Endothelial cell of umbilical vein (primary cell): ENCODE results near the gene KCNH1.

Experiments used
- CTCF ChIP-seq, 2 donors: IDR thresholded peaks; 1 replicate in 1 of 2; 2 replicates in 1 of 2; pipeline ENCODE4 v1.5.1; 2011; ENCODE audit warnings: low read length in 2 of 2, mild to moderate bottlenecking in 2 of 2, moderate library complexity in 2 of 2, control low read depth in 1 of 2, inconsistent platforms in 1 of 2, low read depth in 1 of 2; ENCODE audit not compliant: insufficient read depth in 1 of 2; ENCODE audit errors: extremely low read depth in 1 of 2
- EZH2 ChIP-seq: IDR thresholded peaks from 2 replicates; pipeline ENCODE4 v1.6.1; 2012; ENCODE audit warnings: borderline replicate concordance, low read depth, mild to moderate bottlenecking, moderate library complexity, low read length, inconsistent platforms; ENCODE audit not compliant: severe bottlenecking
- FOS ChIP-seq: IDR thresholded peaks from 2 replicates; pipeline ENCODE4 v1.6.1; 2011; ENCODE audit warnings: mild to moderate bottlenecking, low read length, moderate library complexity, borderline replicate concordance; ENCODE audit not compliant: insufficient read depth
- MYC ChIP-seq: IDR thresholded peaks from one replicate; pipeline ENCODE4 v1.6.1; 2011; ENCODE audit warnings: mild to moderate bottlenecking, low read depth, low read length
- POLR2A ChIP-seq: IDR thresholded peaks from 2 replicates; pipeline ENCODE4 v1.6.1; 2012; ENCODE audit warnings: low read depth, mild to moderate bottlenecking, control low read depth, low read length
- POLR2AphosphoS5 ChIP-seq: IDR thresholded peaks from 2 replicates; pipeline ENCODE4 v1.6.1; 2012; ENCODE audit warnings: low read depth, mild to moderate bottlenecking, control low read depth, low read length, moderate library complexity; ENCODE audit not compliant: insufficient read depth
- TF ChIP-seq, protein P1 (sequence below): IDR thresholded peaks from 2 replicates; pipeline ENCODE4 v1.6.1; 2011; ENCODE audit not compliant: insufficient read depth, insufficient read length

- TF ChIP-seq CTCF (IDR thresholded peaks at IDR 0.05; ENCODE audit: extremely low read depth in 1 of 2, insufficient read depth in 1 of 2, low read depth in 1 of 2, low read length in 2 of 2) (no peak), FOS (no peak), POLR2A (no peak), POLR2AphosphoS5 (no peak), EZH2 (no peak), MYC (no peak)
- TF ChIP-seq, protein P1, sequence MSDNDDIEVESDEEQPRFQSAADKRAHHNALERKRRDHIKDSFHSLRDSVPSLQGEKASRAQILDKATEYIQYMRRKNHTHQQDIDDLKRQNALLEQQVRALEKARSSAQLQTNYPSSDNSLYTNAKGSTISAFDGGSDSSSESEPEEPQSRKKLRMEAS: no peak
Measured at GRCh38 chr1:211101481-211101880, 32.5 kb downstream of the KCNH1 start.
